Peyer's patch (tissue), 4 donors: Measurements from ENCODE around the gene LRRC26.

ENCODE experiments used
- POLR2A ChIP-seq, 2 donors: fragments of 450-650 bp; IDR thresholded peaks; one replicate each; pipeline ENCODE4 v1.5.1; 2017; ENCODE audit warnings: antibody characterized with exemption in 2 of 2, mild to moderate bottlenecking in 2 of 2, moderate library complexity in 2 of 2
- TF ChIP-seq, protein P1 (sequence below), 6 experiments: fragments of 450-650 bp in 4 of 6; fragments of 200-600 bp in 2 of 6; sonication (generic) in 1 of 6; IDR thresholded peaks; one replicate each; pipeline ENCODE4 v1.5.1; 2017 to 2019; ENCODE audit warnings: antibody characterized with exemption in 6 of 6, mild to moderate bottlenecking in 3 of 6, moderate library complexity in 1 of 6

GRCh38 chr9:137141050-137141810 lies 28.6 kb downstream of the LRRC26 start:
- TF ChIP-seq POLR2A (IDR thresholded peaks at IDR 0.05): no peak
- TF ChIP-seq, protein P1, sequence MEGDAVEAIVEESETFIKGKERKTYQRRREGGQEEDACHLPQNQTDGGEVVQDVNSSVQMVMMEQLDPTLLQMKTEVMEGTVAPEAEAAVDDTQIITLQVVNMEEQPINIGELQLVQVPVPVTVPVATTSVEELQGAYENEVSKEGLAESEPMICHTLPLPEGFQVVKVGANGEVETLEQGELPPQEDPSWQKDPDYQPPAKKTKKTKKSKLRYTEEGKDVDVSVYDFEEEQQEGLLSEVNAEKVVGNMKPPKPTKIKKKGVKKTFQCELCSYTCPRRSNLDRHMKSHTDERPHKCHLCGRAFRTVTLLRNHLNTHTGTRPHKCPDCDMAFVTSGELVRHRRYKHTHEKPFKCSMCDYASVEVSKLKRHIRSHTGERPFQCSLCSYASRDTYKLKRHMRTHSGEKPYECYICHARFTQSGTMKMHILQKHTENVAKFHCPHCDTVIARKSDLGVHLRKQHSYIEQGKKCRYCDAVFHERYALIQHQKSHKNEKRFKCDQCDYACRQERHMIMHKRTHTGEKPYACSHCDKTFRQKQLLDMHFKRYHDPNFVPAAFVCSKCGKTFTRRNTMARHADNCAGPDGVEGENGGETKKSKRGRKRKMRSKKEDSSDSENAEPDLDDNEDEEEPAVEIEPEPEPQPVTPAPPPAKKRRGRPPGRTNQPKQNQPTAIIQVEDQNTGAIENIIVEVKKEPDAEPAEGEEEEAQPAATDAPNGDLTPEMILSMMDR (IDR thresholded peaks at IDR 0.05): no peak
